Astrocyte (in vitro differentiated cells and primary cell): ENCODE measurements around the gene SRPRB. TPM values are rescaled to one million over a fixed set of nuclear protein-coding genes. Genes with fewer than 3 reads are reported as not detected.

Experiments
- DNase-seq: peaks from one replicate; pipeline ENCODE4 v3.0.0-alpha.2; 2010; ENCODE audit warnings: low read depth
- FAIRE-seq: peaks from 2 replicates; lab custom pipeline; 2011; peaks lifted over from hg19 to GRCh38; lab: Jason Lieb, UNC
- H2AFZ ChIP-seq: 2 replicates; pipeline ENCODE4 v1.6.0; 2012; ENCODE audit warnings: low read depth, low read length, inconsistent platforms
- H3K27ac ChIP-seq: 2 replicates; pipeline ENCODE4 v1.5.1; 2011; ENCODE audit warnings: low read depth, low read length, inconsistent platforms
- H3K27me3 ChIP-seq: 2 replicates; pipeline ENCODE4 v1.6.0; 2011; ENCODE audit warnings: low read length, inconsistent platforms; ENCODE audit not compliant: insufficient read depth
- H3K36me3 ChIP-seq: 2 replicates; pipeline ENCODE4 v1.5.1; 2011; ENCODE audit warnings: low read length, inconsistent platforms; ENCODE audit not compliant: insufficient read depth
- H3K4me1 ChIP-seq: 2 replicates; pipeline ENCODE4 v1.5.1; 2011; ENCODE audit warnings: low read length, inconsistent platforms; ENCODE audit not compliant: insufficient read depth
- H3K4me2 ChIP-seq: 2 replicates; pipeline ENCODE4 v1.6.0; 2012; ENCODE audit warnings: low read length, inconsistent platforms
- H3K4me3 ChIP-seq: 2 replicates; pipeline ENCODE4 v1.5.1; 2011; ENCODE audit warnings: low read depth, mild to moderate bottlenecking, low read length, inconsistent platforms; ENCODE audit not compliant: insufficient read depth
- H3K79me2 ChIP-seq: 2 replicates; pipeline ENCODE4 v1.6.0; 2012; ENCODE audit warnings: mild to moderate bottlenecking, low read length, inconsistent platforms; ENCODE audit not compliant: insufficient read depth
- H3K9ac ChIP-seq: 2 replicates; pipeline ENCODE4 v1.6.0; 2012; ENCODE audit warnings: mild to moderate bottlenecking, low read length, inconsistent platforms
- H3K9me3 ChIP-seq: 2 replicates; pipeline ENCODE4 v1.5.1; 2012; ENCODE audit warnings: low read depth, mild to moderate bottlenecking, low read length, inconsistent platforms; ENCODE audit not compliant: insufficient read depth
- H4K20me1 ChIP-seq: 2 replicates; pipeline ENCODE4 v1.6.0; 2012; ENCODE audit warnings: low read length, inconsistent platforms; ENCODE audit not compliant: insufficient read depth
- H3K27ac Mint-ChIP-seq: one replicate; pipeline ENCODE4 v1.8.0; 2021; ENCODE audit warnings: mild to moderate bottlenecking, mixed read lengths; ENCODE audit not compliant: unreplicated experiment
- H3K27me3 Mint-ChIP-seq: one replicate; pipeline ENCODE4 v1.8.0; 2021; ENCODE audit warnings: low read depth, mixed read lengths; ENCODE audit not compliant: unreplicated experiment
- H3K36me3 Mint-ChIP-seq: one replicate; pipeline ENCODE4 v1.8.0; 2021; ENCODE audit warnings: low read depth, mixed read lengths; ENCODE audit not compliant: unreplicated experiment
- H3K4me1 Mint-ChIP-seq: one replicate; pipeline ENCODE4 v1.8.0; 2021; ENCODE audit warnings: low read depth, mixed read lengths; ENCODE audit not compliant: unreplicated experiment
- H3K4me3 Mint-ChIP-seq: one replicate; pipeline ENCODE4 v1.8.0; 2021; ENCODE audit warnings: mild to moderate bottlenecking, moderate library complexity, mixed read lengths; ENCODE audit not compliant: unreplicated experiment
- H3K9me3 Mint-ChIP-seq: one replicate; pipeline ENCODE4 v1.8.0; 2021; ENCODE audit warnings: mild to moderate bottlenecking, mixed read lengths; ENCODE audit not compliant: unreplicated experiment
- EZH2 ChIP-seq: IDR thresholded peaks from 2 replicates; pipeline ENCODE4 v1.6.1; 2012; ENCODE audit warnings: mild to moderate bottlenecking, low read length, inconsistent platforms; ENCODE audit not compliant: insufficient read depth
- total RNA-seq: library from RNA; stranded (reverse); gene quantifications from 2 replicates; pipeline ENCODE4 v1.2.1, GENCODE V29; 2021
- TF ChIP-seq, protein P1 (sequence below): IDR thresholded peaks from 2 replicates; pipeline ENCODE4 v1.5.1; 2011; ENCODE audit warnings: low read depth, mild to moderate bottlenecking, inconsistent platforms, low read length, moderate library complexity; ENCODE audit not compliant: insufficient read depth

Gene SRPRB
- total RNA-seq, 1 donor from 2014 or later = 83.8 TPM

GRCh38 chr3:133833880-133834620 is 28.4 kb downstream of the SRPRB start:
- no peak overlapping the region for H2AFZ ChIP-seq
- no peaks in the 10 kb centered on the region for H4K20me1 ChIP-seq
- H3K27ac ChIP-seq = no peak overlapping the region
- no peak for FAIRE-seq
- DNase-seq = no peak
- H3K36me3 ChIP-seq = no peaks in the 10 kb centered on the region
- no peak overlapping the region for H3K27ac Mint-ChIP-seq
- peaks cover 46% of the 10 kb centered on the region for H3K36me3 Mint-ChIP-seq
- no peaks in the 10 kb centered on the region for H3K9me3 ChIP-seq
- H3K4me1 Mint-ChIP-seq = no peaks in the 10 kb centered on the region
- H3K4me3 ChIP-seq = no peak overlapping the region
- H3K79me2 ChIP-seq = no peaks in the 10 kb centered on the region
- no peak overlapping the region for H3K9ac ChIP-seq
- H3K4me2 ChIP-seq = no peak overlapping the region
- H3K27me3 Mint-ChIP-seq = peaks cover 5% of the 10 kb centered on the region
- TF ChIP-seq EZH2 = no peak
- TF ChIP-seq, protein P1, sequence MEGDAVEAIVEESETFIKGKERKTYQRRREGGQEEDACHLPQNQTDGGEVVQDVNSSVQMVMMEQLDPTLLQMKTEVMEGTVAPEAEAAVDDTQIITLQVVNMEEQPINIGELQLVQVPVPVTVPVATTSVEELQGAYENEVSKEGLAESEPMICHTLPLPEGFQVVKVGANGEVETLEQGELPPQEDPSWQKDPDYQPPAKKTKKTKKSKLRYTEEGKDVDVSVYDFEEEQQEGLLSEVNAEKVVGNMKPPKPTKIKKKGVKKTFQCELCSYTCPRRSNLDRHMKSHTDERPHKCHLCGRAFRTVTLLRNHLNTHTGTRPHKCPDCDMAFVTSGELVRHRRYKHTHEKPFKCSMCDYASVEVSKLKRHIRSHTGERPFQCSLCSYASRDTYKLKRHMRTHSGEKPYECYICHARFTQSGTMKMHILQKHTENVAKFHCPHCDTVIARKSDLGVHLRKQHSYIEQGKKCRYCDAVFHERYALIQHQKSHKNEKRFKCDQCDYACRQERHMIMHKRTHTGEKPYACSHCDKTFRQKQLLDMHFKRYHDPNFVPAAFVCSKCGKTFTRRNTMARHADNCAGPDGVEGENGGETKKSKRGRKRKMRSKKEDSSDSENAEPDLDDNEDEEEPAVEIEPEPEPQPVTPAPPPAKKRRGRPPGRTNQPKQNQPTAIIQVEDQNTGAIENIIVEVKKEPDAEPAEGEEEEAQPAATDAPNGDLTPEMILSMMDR = no peak
- H3K4me3 Mint-ChIP-seq = no peak overlapping the region
- peaks cover 1% of the 10 kb centered on the region for H3K9me3 Mint-ChIP-seq
- H3K4me1 ChIP-seq = no peaks in the 10 kb centered on the region
- H3K27me3 ChIP-seq = no peaks in the 10 kb centered on the region

- Histone ChIP-seq H4K20me1 (no peaks in the 10 kb centered on the region), H3K4me2 (no peak overlapping the region), H3K36me3 (no peaks in the 10 kb centered on the region), H3K9me3 (no peaks in the 10 kb centered on the region), H3K9ac (no peak overlapping the region), H3K79me2 (no peaks in the 10 kb centered on the region), H3K27ac (no peak overlapping the region), H3K27me3 (no peaks in the 10 kb centered on the region), H2AFZ (no peak overlapping the region), H3K4me3 (no peak overlapping the region), H3K4me1 (no peaks in the 10 kb centered on the region)
- H3K9me3 Mint-ChIP-seq = peaks cover 1% of the 10 kb centered on the region
- FAIRE-seq (no peak), DNase-seq (no peak)
- no peak overlapping the region for H3K27ac Mint-ChIP-seq
- H3K4me1 Mint-ChIP-seq = no peaks in the 10 kb centered on the region
- H3K27me3 Mint-ChIP-seq = peaks cover 5% of the 10 kb centered on the region
- H3K36me3 Mint-ChIP-seq = peaks cover 50% of the 10 kb centered on the region
- no peak overlapping the region for H3K4me3 Mint-ChIP-seq
- no peak for TF ChIP-seq EZH2
- TF ChIP-seq, protein P1 = no peak
Observed at GRCh38 chr3:133834621-133835417, 29.2 kb downstream of the SRPRB start.
